HUES48 (cell line): ENCODE data around the gene PLEKHA4.

Experiments used
- H3K27ac ChIP-seq: one replicate; pipeline ENCODE4 v1.7.0; 2013; ENCODE audit warnings: low read depth, low read length, inconsistent platforms
- H3K27me3 ChIP-seq: 2 replicates; pipeline ENCODE4 v1.6.1; 2013; ENCODE audit warnings: mild to moderate bottlenecking, low read length; ENCODE audit not compliant: control insufficient read depth, insufficient read depth
- H3K36me3 ChIP-seq: 2 replicates; pipeline ENCODE4 v1.6.1; 2013; ENCODE audit warnings: low read length; ENCODE audit not compliant: control insufficient read depth, insufficient read depth
- H3K4me1 ChIP-seq: 2 replicates; pipeline ENCODE4 v1.6.1; 2013; ENCODE audit warnings: mild to moderate bottlenecking, low read length; ENCODE audit not compliant: control insufficient read depth, insufficient read depth
- H3K4me3 ChIP-seq: 2 replicates; pipeline ENCODE4 v1.5.1; 2013; ENCODE audit warnings: mild to moderate bottlenecking, low read depth, low read length
- H3K9ac ChIP-seq: 2 replicates; pipeline ENCODE4 v1.6.1; 2013; ENCODE audit warnings: mild to moderate bottlenecking, low read depth, low read length, moderate library complexity
- H3K9me3 ChIP-seq: 2 replicates; pipeline ENCODE4 v1.6.1; 2013; ENCODE audit warnings: low read length; ENCODE audit not compliant: control insufficient read depth, insufficient read depth

PLEKHA4 gene

DNA sequence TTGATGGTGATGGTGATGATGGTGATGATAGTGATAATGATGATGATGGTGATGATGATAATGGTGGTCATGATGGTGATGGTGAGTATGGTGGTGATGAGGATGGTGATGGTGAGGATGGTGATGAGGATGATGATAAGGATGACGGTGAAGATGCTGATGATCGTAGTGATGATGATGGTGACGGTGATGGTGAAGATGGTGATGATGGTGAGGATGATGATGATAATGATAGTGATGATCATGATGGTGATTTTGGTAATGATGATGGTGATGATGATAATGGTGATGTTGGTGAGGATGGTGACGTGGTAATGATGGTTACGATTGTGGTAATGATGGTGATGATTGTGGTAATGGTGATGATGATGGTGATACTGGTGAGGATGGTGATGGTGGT, 46.8 kb downstream of the PLEKHA4 start:
- H3K27me3 ChIP-seq: no peaks in the 10 kb centered on the region
- H3K36me3 ChIP-seq: 0 out of 2 replicates have a peak, but pooled peaks cover 5% of the 10 kb centered on the region
- no peaks in the 10 kb centered on the region for H3K4me1 ChIP-seq
- no peaks in the 10 kb centered on the region for H3K9me3 ChIP-seq
- no peak overlapping the region for H3K27ac ChIP-seq
- no peak overlapping the region for H3K4me3 ChIP-seq
- no peak overlapping the region for H3K9ac ChIP-seq

GRCh38 chr19:48819366-48819816, 49.0 kb downstream of the PLEKHA4 start:
- H3K4me3 ChIP-seq: no peak overlapping the region
- H3K9me3 ChIP-seq: no peaks in the 10 kb centered on the region
- H3K4me1 ChIP-seq: no peaks in the 10 kb centered on the region
- 0 out of 2 replicates have a peak, but pooled peaks cover 5% of the 10 kb centered on the region for H3K36me3 ChIP-seq
- no peaks in the 10 kb centered on the region for H3K27me3 ChIP-seq
- no peak overlapping the region for H3K9ac ChIP-seq
- H3K27ac ChIP-seq: no peak overlapping the region

- no peak overlapping the region for H3K9ac ChIP-seq
- no peaks in the 10 kb centered on the region for H3K27me3 ChIP-seq
- H3K9me3 ChIP-seq: no peaks in the 10 kb centered on the region
- H3K36me3 ChIP-seq: 0 out of 2 replicates have a peak, but pooled peaks cover 5% of the 10 kb centered on the region
- no peak overlapping the region for H3K27ac ChIP-seq
- peaks cover 1% of the 10 kb centered on the region; the same call in 1 of the 2 replicates for H3K4me1 ChIP-seq
- no peak overlapping the region for H3K4me3 ChIP-seq
Observed at GRCh38 chr19:48818234-48818820, 50.1 kb downstream of the PLEKHA4 start.

DNA sequence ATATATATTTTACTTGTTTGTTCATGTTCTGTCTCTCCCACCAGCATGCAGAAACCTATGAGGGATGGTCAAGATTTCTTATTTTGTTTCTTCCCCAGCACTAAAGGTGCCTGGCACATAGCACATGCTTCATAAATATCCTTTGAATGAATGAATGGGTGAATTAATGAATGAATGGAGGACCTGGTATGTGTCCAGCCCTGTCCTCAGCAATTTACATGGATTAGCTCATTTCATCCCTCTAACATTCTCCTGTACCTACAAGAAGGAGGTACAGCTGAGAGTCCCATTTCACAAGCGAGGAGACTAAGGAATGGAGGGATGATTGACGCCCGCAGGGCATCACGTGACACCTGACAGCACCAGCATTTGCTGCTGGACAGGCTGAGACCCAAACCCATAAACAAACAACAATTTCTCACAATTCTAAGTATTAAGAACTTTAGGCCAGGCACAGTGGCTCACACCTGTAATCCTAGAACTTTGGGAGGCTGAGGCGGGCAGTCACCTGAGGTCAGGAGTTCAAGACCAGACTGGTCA, 50.8 kb downstream of the PLEKHA4 start:
- Histone ChIP-seq H3K4me1 (peaks cover 7% of the 10 kb centered on the region; the same call in 1 of the 2 replicates), H3K4me3 (no peak overlapping the region), H3K27ac (no peak overlapping the region), H3K27me3 (no peaks in the 10 kb centered on the region), H3K9ac (no peak overlapping the region), H3K9me3 (no peaks in the 10 kb centered on the region), H3K36me3 (0 out of 2 replicates have a peak, but pooled peaks cover 5% of the 10 kb centered on the region)

DNA sequence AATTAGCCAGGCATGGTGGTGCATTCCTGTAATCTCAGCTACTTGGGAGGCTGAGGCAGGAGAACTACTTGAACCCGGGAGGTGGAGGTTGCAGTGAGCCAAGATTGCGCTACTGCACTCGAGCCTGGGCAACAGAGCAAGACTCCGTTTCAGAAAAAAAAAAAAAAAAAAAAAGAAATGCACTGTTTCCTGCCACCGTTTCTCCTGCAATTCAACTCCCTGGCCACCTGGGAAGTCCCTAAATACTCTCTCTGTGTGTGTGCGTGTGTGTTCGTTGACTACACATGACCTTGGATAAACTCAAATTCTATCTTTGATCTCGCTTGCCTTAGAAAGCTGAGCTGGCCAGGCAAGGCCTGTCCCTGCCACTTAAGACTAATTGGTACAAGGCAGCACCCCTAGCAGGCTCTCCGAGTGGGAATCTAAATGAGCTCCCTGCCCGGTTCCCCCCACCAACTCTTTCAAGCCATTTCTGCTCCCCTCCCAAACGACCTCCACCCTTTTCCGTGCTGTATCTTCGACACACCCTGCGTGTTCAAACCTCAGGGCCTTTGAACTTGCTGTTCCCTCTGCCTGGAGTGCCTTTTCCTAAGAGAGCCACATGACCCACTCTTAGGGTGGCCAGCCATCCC, 52.4 kb downstream of the PLEKHA4 start:
- Histone ChIP-seq H3K4me1 (peaks cover 9% of the 10 kb centered on the region; the same call in 1 of the 2 replicates), H3K27me3 (no peaks in the 10 kb centered on the region), H3K9ac (no peak overlapping the region), H3K27ac (no peak overlapping the region), H3K9me3 (no peaks in the 10 kb centered on the region), H3K4me3 (no peak overlapping the region), H3K36me3 (no peaks in the 10 kb centered on the region)

GRCh38 chr19:48814895-48815294, 53.5 kb downstream of the PLEKHA4 start:
- Histone ChIP-seq H3K27ac (no peak overlapping the region), H3K4me1 (peaks cover 11% of the 10 kb centered on the region)

DNA sequence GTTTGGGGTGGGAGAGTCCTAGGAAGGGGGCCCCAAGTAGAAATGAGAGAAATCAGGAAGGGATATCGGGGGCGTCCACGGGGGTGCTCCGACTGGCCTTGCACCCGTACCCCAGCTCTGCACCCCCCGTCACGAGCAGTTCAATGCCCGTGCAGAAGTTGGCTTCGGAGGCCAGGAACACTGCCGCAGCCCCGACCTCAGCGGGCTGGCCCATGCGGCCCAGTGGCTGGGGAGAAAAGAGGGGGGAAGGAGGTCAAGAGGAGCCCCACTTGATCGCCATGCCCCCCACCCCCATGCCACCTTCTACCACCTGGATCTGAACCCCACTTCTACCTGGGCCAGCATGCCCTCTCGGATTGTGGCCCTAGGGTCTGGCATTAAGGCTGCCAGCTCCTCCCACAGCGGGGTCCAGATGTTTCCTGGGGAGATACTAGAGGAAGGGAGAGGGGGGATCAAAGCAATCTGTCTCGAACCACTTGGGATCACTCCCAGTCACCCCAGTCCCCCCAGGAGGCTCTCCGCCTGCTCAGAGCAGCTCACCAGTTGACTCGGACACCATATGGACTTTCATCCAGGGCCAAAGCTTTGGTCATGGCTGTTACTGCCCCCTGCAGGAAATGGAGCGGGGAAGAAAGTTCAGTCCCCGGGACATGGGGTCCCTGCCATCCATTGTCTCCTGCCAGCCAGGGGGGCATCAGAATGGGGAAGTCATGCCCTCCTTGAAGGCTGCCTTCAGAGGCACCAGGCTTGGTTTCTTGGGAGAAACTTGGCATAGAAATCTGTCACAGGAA, 55.1 kb downstream of the PLEKHA4 start:
- Histone ChIP-seq H3K9me3 (no peaks in the 10 kb centered on the region), H3K4me3 (no peak overlapping the region), H3K27ac (peak overlapping the region; percentile 69), H3K36me3 (no peaks in the 10 kb centered on the region), H3K9ac (no peak overlapping the region), H3K27me3 (no peaks in the 10 kb centered on the region), H3K4me1 (peaks cover 12% of the 10 kb centered on the region)

More at GRCh38 chr19:48814895-48815294, 53.5 kb downstream of the PLEKHA4 start:
- Histone ChIP-seq H3K4me3 (no peak overlapping the region), H3K27me3 (no peaks in the 10 kb centered on the region), H3K9ac (no peak overlapping the region), H3K9me3 (no peaks in the 10 kb centered on the region), H3K36me3 (no peaks in the 10 kb centered on the region)

- Histone ChIP-seq H3K9me3 (no peaks in the 10 kb centered on the region), H3K27ac (peak overlapping the region; percentile 69)
Observed at GRCh38 chr19:48812094-48812929, 56.1 kb downstream of the PLEKHA4 start.

DNA sequence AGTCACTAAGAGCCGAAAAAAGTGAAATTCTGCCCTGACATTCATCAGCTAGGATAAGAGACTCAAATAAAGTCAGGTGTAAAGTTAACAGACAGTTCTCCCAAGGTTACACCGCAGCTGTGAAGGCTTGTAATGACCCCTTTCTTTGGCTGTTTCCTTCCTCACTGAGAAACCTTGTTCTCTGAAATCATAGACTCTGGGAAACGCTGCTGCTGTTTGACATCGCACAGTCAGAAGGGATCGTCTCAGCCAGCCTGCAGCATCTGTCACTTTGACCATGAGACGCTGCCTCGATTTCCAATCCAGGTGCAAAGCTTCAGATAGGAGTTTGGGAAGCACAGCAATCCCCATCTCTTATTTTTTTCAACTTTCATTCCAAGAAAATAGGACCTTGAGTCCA, 58.3 kb downstream of the PLEKHA4 start:
- peak overlapping the region; percentile 38; the same call in 1 of the 2 replicates for H3K9ac ChIP-seq
- peak overlapping the region; percentile 67 for H3K4me3 ChIP-seq
- H3K27me3 ChIP-seq: no peaks in the 10 kb centered on the region
- H3K36me3 ChIP-seq: no peaks in the 10 kb centered on the region
- H3K27ac ChIP-seq: peak overlapping the region; percentile 31
- no peaks in the 10 kb centered on the region for H3K9me3 ChIP-seq
- H3K4me1 ChIP-seq: peaks cover 19% of the 10 kb centered on the region

More at GRCh38 chr19:48812094-48812929, 56.1 kb downstream of the PLEKHA4 start:
- Histone ChIP-seq H3K4me3 (peak overlapping the region; percentile 58), H3K9ac (peak overlapping the region; percentile 48; the same call in 1 of the 2 replicates), H3K27me3 (no peaks in the 10 kb centered on the region), H3K36me3 (no peaks in the 10 kb centered on the region), H3K4me1 (peaks cover 13% of the 10 kb centered on the region)
